Stimulated activated CD4-positive, alpha-beta T cell treated with anti-CD3 and anti-CD28 coated beads, Interleukin-4, amount 100 ng/mL, for 4 hours (primary cell): ENCODE measurements around the gene SLC4A2.

Experiments used
- DNase-seq, 2 experiments: peaks; one replicate each; pipeline ENCODE4 v3.0.0-alpha.2; 2020

SLC4A2 gene

DNA sequence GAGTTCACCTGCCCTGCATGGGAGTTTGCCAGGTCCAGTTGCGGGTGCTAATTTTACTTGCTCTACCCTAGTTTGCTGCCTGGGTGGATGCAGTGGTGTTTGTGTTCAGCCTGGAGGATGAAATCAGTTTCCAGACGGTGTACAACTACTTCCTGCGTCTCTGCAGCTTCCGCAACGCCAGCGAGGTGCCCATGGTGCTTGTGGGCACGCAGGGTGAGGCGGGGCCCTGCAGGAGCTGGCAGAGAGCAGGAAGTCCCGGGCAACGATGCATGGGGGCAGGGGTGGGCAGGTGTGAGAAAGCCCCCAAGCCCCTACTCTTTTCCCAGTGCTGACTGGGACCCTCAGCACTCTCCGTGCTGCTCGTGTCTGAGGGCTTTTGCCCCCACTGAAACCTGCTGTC, 58.2 kb downstream of the SLC4A2 start:
- DNase-seq: peak; percentile 24 to 29

DNA sequence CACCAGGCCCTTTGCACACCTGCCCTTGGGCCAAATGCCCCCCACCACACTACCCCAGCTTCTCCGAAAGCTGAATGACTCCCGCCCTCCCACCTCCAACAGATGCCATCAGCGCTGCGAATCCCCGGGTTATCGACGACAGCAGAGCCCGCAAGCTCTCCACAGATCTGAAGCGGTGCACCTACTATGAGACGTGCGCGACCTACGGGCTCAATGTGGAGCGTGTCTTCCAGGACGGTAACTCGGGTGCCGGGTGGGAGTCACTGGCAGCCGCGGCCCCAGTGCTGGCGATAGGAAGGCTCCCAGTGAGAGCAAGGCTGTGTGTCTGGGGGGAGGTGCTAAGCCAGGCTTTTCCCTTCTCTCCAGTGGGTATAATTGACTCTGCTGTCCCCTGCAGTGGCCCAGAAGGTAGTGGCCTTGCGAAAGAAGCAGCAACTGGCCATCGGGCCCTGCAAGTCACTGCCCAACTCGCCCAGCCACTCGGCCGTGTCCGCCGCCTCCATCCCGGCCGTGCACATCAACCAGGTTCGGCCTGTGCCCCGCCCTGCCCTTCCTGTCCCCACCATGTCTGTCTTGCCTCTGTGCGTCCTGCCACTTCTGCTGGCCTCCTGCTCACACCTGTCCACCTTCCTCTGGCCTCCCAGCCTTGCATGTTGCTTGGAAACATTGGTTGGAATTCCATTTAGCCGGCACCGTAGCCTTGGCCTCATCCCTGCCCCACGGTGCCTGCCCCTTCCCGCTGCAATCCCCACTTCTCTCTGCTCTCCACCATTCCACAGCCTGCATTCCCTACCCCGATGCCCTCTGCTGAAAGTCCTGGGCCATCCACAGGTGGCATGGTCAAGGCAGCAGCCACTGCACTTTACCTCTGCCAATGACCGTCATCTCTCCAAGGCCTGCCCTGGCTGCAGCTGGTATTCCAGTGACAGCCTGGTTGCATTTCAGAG, 59.0 kb downstream of the SLC4A2 start:
- no peak for DNase-seq

DNA sequence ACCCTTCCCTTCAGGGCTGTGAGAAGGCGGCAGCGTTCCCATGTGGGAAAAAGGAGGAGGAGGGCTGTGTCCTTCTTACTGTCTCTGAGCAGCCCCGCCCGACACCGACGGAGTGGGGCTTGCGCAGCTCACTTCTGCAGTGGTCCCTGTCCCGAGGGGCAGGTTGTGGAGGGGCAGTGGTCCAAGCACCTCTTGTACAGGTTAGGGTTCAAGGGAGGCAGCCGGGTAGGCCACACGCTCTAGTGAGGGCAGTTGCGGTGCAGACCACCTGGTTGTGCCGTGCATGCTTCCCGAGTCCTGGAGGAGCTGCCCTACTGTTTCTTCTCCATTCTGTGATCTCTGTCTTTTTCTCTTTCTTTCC, 59.6 kb downstream of the SLC4A2 start:
- no peak for DNase-seq

- no peak for DNase-seq
Measured at GRCh38 chr7:151119902-151120301, 60.5 kb downstream of the SLC4A2 start.

DNA sequence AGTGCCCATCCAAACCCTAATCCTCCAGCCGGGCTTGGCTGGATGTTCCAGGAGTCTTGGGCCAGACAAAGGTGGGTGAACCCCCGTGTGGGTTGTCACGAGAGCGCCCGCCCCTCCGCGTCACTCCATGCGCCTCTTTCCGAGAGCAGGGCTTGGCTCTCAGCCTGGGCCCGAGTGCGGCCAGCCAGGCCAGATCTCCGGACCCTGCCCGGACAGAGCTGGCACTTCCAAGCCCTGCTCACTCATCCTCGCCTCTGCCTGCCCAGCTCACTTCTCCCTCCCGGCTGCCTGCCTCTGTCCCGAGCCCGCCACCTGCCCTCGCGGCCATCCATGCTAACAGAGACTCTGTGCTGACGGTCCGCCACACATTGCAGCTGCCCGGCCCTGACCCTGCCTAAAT, 61.5 kb downstream of the SLC4A2 start:
- DNase-seq: no peak

- no peak for DNase-seq
Measured at GRCh38 chr7:151121380-151122170, 62.2 kb downstream of the SLC4A2 start.

- no peak for DNase-seq
Measured at GRCh38 chr7:151122276-151122675, 62.9 kb downstream of the SLC4A2 start.

- no peak for DNase-seq
Measured at GRCh38 chr7:151122796-151123157, 63.4 kb downstream of the SLC4A2 start.

DNA sequence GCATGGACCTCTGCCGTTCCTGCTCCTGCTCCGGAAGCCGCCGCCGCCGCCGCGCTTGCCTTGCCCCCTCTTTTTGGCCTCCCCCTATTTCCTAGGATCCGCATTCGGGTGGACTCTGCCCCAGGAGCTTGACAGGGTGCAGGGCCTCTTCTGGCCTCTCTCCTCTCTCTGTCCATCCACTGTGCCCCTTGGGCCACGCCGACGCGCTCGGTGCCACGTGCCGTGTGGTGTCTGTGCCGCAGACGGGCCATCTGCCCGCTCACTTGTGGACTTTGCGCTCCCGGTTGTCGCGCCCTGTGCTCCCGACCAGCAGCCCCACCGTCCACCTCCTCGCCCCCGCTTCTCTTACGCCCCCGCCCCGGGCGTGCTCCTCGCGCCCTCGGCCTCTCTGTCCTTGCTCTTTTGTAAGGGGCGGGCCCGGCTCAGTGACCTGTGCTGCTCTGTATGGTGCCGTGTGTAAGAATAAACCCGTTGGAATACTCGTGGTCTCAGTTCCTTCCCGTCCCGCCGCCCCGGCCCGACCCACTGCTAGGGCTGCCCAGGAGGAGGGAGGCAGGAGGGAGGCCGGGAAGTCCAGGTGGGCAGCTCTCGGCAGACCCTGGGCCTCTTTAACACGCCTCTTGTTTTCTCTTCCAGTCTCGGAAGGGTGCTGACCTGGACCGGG, 63.9 kb downstream of the SLC4A2 start:
- DNase-seq: no peak

DNA sequence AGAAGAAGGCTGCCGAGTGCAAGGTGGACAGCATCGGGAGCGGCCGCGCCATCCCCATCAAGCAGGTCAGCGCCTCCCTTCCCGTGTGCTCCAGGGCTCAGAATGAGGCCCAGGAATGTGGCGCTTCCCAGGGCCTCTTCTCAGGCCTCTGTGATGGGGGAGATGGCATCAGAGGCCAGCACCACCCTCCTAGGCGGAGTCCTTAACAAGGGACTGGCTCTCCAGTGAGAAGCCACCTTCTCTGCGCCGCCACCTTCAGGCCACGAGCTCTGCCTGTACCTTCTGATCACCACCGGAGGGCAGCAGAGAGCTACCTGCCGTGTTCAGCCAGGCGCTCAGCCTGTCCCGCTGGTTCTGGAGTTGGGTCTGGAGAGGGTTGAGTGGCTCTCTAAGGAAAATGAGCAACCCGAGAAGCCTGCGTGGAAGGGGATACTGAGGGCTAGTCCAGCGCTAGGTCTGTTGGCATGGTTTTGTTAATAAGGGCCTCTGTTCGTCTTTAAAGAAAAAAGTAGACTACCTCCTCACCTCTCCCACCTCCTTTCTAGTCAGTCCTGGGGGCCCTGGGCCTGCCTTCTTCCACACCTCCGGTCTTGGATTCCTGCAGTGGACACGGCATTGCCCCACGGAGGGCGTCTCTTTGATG, 64.6 kb downstream of the SLC4A2 start:
- peak; percentile 74 to 81 for DNase-seq

GRCh38 chr7:151124481-151124880, 65.1 kb downstream of the SLC4A2 start:
- DNase-seq: no peak

- DNase-seq: no peak
Measured at GRCh38 chr7:151124899-151125399, 65.6 kb downstream of the SLC4A2 start.

DNA sequence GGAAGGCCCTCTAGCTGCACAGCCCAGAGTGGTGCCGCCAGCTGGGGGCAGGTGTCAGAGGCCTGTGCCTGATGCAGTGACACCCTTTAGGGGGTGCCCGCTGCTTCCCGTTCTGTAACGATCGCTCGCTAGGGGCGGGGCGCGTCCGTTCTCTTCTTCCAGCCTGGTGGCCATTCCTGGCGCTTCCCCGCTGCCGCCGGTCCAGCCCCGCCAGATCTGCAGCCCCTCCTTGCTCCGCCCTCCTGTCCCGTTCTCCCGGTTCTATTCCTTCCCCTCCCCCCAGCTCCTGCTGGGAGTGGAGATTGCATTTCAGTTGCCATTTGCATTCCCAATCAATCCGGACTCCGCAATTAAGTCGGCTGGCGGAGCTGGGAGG, 66.1 kb downstream of the SLC4A2 start:
- DNase-seq: no peak

DNA sequence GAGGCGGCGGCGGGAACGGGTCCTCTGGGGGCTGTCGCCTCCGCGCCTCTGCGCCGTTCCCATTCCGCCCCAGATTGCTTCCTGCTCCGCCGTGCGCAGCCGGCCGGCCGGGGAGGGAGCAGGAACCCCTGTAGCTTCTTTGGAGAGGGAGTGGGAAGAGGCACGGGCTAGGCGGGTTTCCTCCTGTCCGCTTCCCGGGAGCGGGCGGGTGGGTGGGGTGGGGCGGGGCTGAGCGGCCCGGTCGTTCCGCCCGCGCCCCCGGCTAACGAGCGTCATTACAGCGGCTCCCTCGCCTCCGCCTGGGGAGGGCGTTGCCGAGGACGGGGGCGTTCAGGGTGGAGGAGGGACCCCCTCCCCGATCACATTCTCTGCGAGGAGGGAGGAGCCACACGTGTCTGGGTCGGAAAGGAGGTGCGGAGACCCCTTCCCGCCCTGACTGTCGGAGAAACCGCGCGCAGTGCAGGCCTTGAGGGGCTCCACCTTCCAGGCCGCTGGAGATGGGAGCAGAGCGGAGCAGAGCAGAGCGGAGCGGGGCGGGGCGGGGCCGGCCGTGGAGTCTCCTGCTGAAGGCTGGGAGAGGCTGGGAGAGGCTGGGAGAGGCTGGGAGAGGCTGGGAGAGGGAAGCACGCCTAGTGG, 66.6 kb downstream of the SLC4A2 start:
- no peak for DNase-seq
